ENCODE measurements around the gene HOXC13.
A peak's percentile ranks its signal among the peaks of the same experiment; 100 is the strongest.

The HOXC13 gene

GRCh38 chr12:53938326-53939140 lies at the start of gene HOXC13:
TSS of gene HOXC13 (plus strand) at chr12:53938831. CDS start at chr12:53938907, 76 bp downstream.
- peak; percentile 71 for DNase-seq

- DNase-seq: no peak
These were observed 48.5 kb upstream of the HOXC13 start for GRCh38 chr12:53890081-53890480.

- no peak for DNase-seq
These were observed 45.8 kb upstream of the HOXC13 start for GRCh38 chr12:53892762-53893395.

- no peak for DNase-seq
These were observed 39.4 kb upstream of the HOXC13 start for GRCh38 chr12:53899230-53899629.

- no peak for DNase-seq
These were observed 31.5 kb upstream of the HOXC13 start for GRCh38 chr12:53907103-53907502.

- DNase-seq: no peak
These were observed 21.6 kb upstream of the HOXC13 start for GRCh38 chr12:53916788-53917655.

GRCh38 chr12:53924521-53925405 lies 13.9 kb upstream of the HOXC13 start:
- DNase-seq: no peak

- no peak for DNase-seq
These were observed 11.2 kb upstream of the HOXC13 start for GRCh38 chr12:53927220-53928029.

- no peak for DNase-seq
These were observed 10.4 kb upstream of the HOXC13 start for GRCh38 chr12:53928054-53928835.

GRCh38 chr12:53929527-53929926 lies 9.1 kb upstream of the HOXC13 start:
- DNase-seq: no peak

- DNase-seq: no peak
These were observed 7.9 kb upstream of the HOXC13 start for GRCh38 chr12:53930591-53931255.

GRCh38 chr12:53931844-53932581 lies 6.6 kb upstream of the HOXC13 start:
- DNase-seq: no peak

GRCh38 chr12:53932915-53933314 lies 5.7 kb upstream of the HOXC13 start:
- DNase-seq: no peak

GRCh38 chr12:53935383-53936341 lies 3.0 kb upstream of the HOXC13 start:
- DNase-seq: no peak

- DNase-seq: no peak
These were observed 1.5 kb upstream of the HOXC13 start for GRCh38 chr12:53937099-53937498.

- DNase-seq: no peak
These were observed 870 bp upstream of the HOXC13 start for GRCh38 chr12:53937596-53938325.
